OCI-LY7 (cell line): ENCODE measurements around the gene SYT13. TPM values are rescaled to one million over a fixed set of nuclear protein-coding genes. Genes with fewer than 3 reads are reported as not detected.

ENCODE experiments used
- BruUV-seq: library from RNA; stranded (reverse); fragments of 400-500 nt; replicated peaks from 2 replicates; lab custom pipeline; 2021; lab: Mats Ljungman, UMichigan
- CTCF ChIA-PET: fragments of 300-600 bp; sonication (Branson Sonifier 250); formaldehyde crosslinking; loops from one replicate; lab custom pipeline; 2022; ENCODE audit warnings: antibody characterized with exemption; ENCODE audit not compliant: unreplicated experiment; lab: Charles Lee
- POLR2A ChIA-PET: fragments of 300-600 bp; sonication (Branson Sonifier 250); formaldehyde crosslinking; loops from one replicate; lab custom pipeline; 2022; ENCODE audit warnings: antibody characterized with exemption; lab: Charles Lee
- DNase-seq: peaks from one replicate; pipeline ENCODE4 v3.0.0-alpha.2; 2015; ENCODE audit warnings: low spot score
- H2AFZ ChIP-seq: fragments of 200-600 bp; sonication (generic), shearing (Covaris generic); 2 replicates; pipeline ENCODE4 v1.6.1; 2014; ENCODE audit warnings: mild to moderate bottlenecking, antibody characterized with exemption, low read length, moderate library complexity
- H3K27ac ChIP-seq: fragments of 200-600 bp; sonication (generic); 2 replicates; pipeline ENCODE4 v1.5.1; 2014; ENCODE audit warnings: mixed run types, low read depth, mild to moderate bottlenecking, moderate library complexity, low read length, inconsistent platforms; ENCODE audit not compliant: poor library complexity, severe bottlenecking
- H3K36me3 ChIP-seq: fragments of 200-600 bp; sonication (generic); 2 replicates; pipeline ENCODE4 v1.6.1; 2014; ENCODE audit warnings: mild to moderate bottlenecking, antibody characterized with exemption, low read length, moderate library complexity, mixed read lengths; ENCODE audit not compliant: insufficient read depth
- H3K4me1 ChIP-seq: fragments of 200-600 bp; sonication (generic); 2 replicates; pipeline ENCODE4 v1.5.1; 2014; ENCODE audit warnings: mild to moderate bottlenecking, low read length; ENCODE audit not compliant: insufficient read depth, poor library complexity, severe bottlenecking
- H3K4me2 ChIP-seq: fragments of 200-600 bp; sonication (generic); 2 replicates; pipeline ENCODE4 v1.6.1; 2014; ENCODE audit warnings: mild to moderate bottlenecking, low read length
- H3K4me3 ChIP-seq: fragments of 200-600 bp; sonication (generic); 2 replicates; pipeline ENCODE4 v1.5.1; 2014; ENCODE audit warnings: mild to moderate bottlenecking, low read depth, low read length; ENCODE audit not compliant: poor library complexity, severe bottlenecking
- H3K79me2 ChIP-seq: fragments of 200-600 bp; sonication (generic); 2 replicates; pipeline ENCODE4 v1.6.1; 2016; ENCODE audit warnings: low read depth, mild to moderate bottlenecking, low read length, moderate library complexity, mixed read lengths; ENCODE audit not compliant: insufficient read depth
- H3K9me2 ChIP-seq: fragments of 200-600 bp; sonication (generic); 2 replicates; pipeline ENCODE4 v1.6.1; 2016; ENCODE audit warnings: mild to moderate bottlenecking, low read length, mixed read lengths; ENCODE audit not compliant: insufficient read depth
- H3K9me3 ChIP-seq: fragments of 200-600 bp; sonication (generic); 2 replicates; pipeline ENCODE4 v1.6.1; 2014; ENCODE audit warnings: mild to moderate bottlenecking, mixed run types, low read length, mixed read lengths
- H4K20me1 ChIP-seq: fragments of 200-600 bp; sonication (generic); 2 replicates; pipeline ENCODE4 v1.6.1; 2014; ENCODE audit warnings: mild to moderate bottlenecking, antibody characterized with exemption, low read length, moderate library complexity, mixed read lengths; ENCODE audit not compliant: insufficient read depth
- CTCF ChIP-seq: fragments of 200-600 bp; sonication (generic); conservative IDR thresholded peaks from 2 replicates; pipeline ENCODE4 v1.5.1; 2014; ENCODE audit warnings: mild to moderate bottlenecking, antibody characterized with exemption, low read length, moderate library complexity, mixed read lengths
- EZH2phosphoT487 ChIP-seq: fragments of 200-600 bp; sonication (generic); IDR thresholded peaks from 2 replicates; pipeline ENCODE4 v1.6.1; 2018; ENCODE audit warnings: low read depth, borderline replicate concordance, mild to moderate bottlenecking, mixed run types, antibody characterized with exemption, low read length, moderate library complexity, mixed read lengths
- intact Hi-C: fragments of 100-400 bp; cut with micrococcal nuclease; formaldehyde crosslinking; loops from one replicate; pipeline ENCODE4 v1.10.0; 2022; ENCODE audit not compliant: unreplicated experiment
- total RNA-seq, 2 experiments: library from RNA; depleted of rRNA in 1 of 2; stranded (reverse); fragments of >200 nt in 1 of 2; shearing (Covaris generic) in 1 of 2; gene quantifications; 2 replicates each; pipeline ENCODE4 v1.2.3, GENCODE V29; 2014 to 2022

Gene SYT13
- total RNA-seq, 2 experiments from 2014 or later = not detected

- Histone ChIP-seq H3K4me1 (no peaks in the 10 kb centered on the region), H3K9me3 (no peaks in the 10 kb centered on the region), H3K4me3 (no peak overlapping the region), H4K20me1 (no peaks in the 10 kb centered on the region), H3K4me2 (no peak overlapping the region), H3K36me3 (no peaks in the 10 kb centered on the region), H3K79me2 (no peaks in the 10 kb centered on the region), H2AFZ (no peak overlapping the region), H3K9me2 (no peaks in the 10 kb centered on the region), H3K27ac (no peak overlapping the region)
- ChIA-PET POLR2A (interaction anchor here (0.6 to 0.9 kb wide), 2 partner anchors 366 to 459 kb away, joined by 3 to 4 read pairs; no protein-coding TSS in a partner anchor), CTCF (no interaction called here)
- no peak for DNase-seq
- TF ChIP-seq EZH2phosphoT487 (no peak), CTCF (no peak)
- no TSS peak for BruUV-seq
- intact Hi-C loops = loop anchor here (5.0 kb wide), 2 partner anchors 38 to 353 kb away; no protein-coding TSS in a partner anchor
These were observed 4.4 kb upstream of the SYT13 start for GRCh38 chr11:45290586-45290985.

- intact Hi-C loops = no loop called here
- H2AFZ ChIP-seq = no peak overlapping the region
- no peak overlapping the region for H3K4me3 ChIP-seq
- no peaks in the 10 kb centered on the region for H4K20me1 ChIP-seq
- no TSS peak for BruUV-seq
- no peaks in the 10 kb centered on the region for H3K9me2 ChIP-seq
- POLR2A ChIA-PET = interaction anchor here (0.5 kb wide), 1 partner anchor 16 kb away, joined by 4 read pairs; no protein-coding TSS in a partner anchor
- DNase-seq = no peak
- no peaks in the 10 kb centered on the region for H3K4me1 ChIP-seq
- H3K9me3 ChIP-seq = no peaks in the 10 kb centered on the region
- no peaks in the 10 kb centered on the region for H3K36me3 ChIP-seq
- CTCF ChIA-PET = no interaction called here
- no peak overlapping the region for H3K4me2 ChIP-seq
- TF ChIP-seq EZH2phosphoT487 = no peak
- TF ChIP-seq CTCF = no peak
- H3K79me2 ChIP-seq = no peaks in the 10 kb centered on the region
- no peak overlapping the region for H3K27ac ChIP-seq
These were observed 3.2 kb upstream of the SYT13 start for GRCh38 chr11:45289369-45289768.

DNA sequence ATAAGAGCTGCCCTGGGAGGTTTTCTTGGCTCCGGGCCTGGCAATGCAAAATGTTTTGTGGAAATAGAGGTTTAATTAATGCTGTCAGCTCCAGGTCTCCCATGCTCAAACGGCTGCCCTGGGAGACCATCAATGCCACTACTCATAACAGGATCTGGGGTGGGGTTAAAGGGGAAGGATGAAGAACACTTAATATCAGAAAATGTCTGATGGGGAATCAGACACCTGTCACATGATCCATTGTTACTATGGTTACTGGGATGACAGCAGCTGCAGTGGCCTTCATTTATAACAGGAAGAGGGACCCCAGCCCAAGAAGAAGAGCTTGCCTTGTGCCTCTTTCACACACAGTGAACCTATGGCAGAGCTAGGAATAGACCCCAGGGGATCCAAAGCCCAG, 2.2 kb upstream of the SYT13 start:
- no peak for DNase-seq
- Histone ChIP-seq H3K4me1 (no peaks in the 10 kb centered on the region), H3K4me2 (no peak overlapping the region), H3K9me3 (no peaks in the 10 kb centered on the region), H3K36me3 (no peaks in the 10 kb centered on the region), H4K20me1 (no peaks in the 10 kb centered on the region), H3K4me3 (no peak overlapping the region), H2AFZ (no peak overlapping the region), H3K79me2 (no peaks in the 10 kb centered on the region), H3K9me2 (no peaks in the 10 kb centered on the region), H3K27ac (no peak overlapping the region)
- BruUV-seq = no TSS peak
- intact Hi-C loops = no loop called here
- TF ChIP-seq EZH2phosphoT487 (no peak), CTCF (no peak)
- ChIA-PET POLR2A (interaction anchor here (0.7 kb wide), 1 partner anchor 20 kb away, joined by 4 read pairs; no protein-coding TSS in a partner anchor), CTCF (no interaction called here)
